Progenitor cell of endocrine pancreas (in vitro differentiated cells): ENCODE data around the gene DROSHA. TPM values are rescaled to one million over a fixed set of nuclear protein-coding genes. Genes with fewer than 3 reads are reported as not detected.

Experiments
- DNase-seq: peaks from one replicate; pipeline ENCODE4 v3.0.0; 2021; ENCODE audit warnings: low spot score; ENCODE audit not compliant: unreplicated experiment
- H3K27ac Mint-ChIP-seq: 2 replicates; pipeline ENCODE4 v1.8.0; 2021; ENCODE audit warnings: mild to moderate bottlenecking, moderate library complexity, mixed read lengths
- H3K27me3 Mint-ChIP-seq: 2 replicates; pipeline ENCODE4 v1.8.0; 2021; ENCODE audit warnings: mixed read lengths
- H3K36me3 Mint-ChIP-seq: 2 replicates; pipeline ENCODE4 v1.8.0; 2022; ENCODE audit warnings: mixed read lengths; ENCODE audit not compliant: insufficient read depth
- H3K4me1 Mint-ChIP-seq: 2 replicates; pipeline ENCODE4 v1.8.0; 2021; ENCODE audit warnings: low read depth, mixed read lengths
- H3K4me3 Mint-ChIP-seq: 2 replicates; pipeline ENCODE4 v1.8.0; 2021; ENCODE audit warnings: low read depth, mild to moderate bottlenecking, moderate library complexity, mixed read lengths
- H3K9me3 Mint-ChIP-seq: 2 replicates; pipeline ENCODE4 v1.8.0; 2021; ENCODE audit warnings: low read depth, mixed read lengths
- total RNA-seq: library from RNA; stranded (reverse); gene quantifications from 2 replicates; pipeline ENCODE4 v1.2.1, GENCODE V29; 2021
- TF ChIP-seq, protein P1 (sequence below): fragments of 200-600 bp; sonication (generic); IDR thresholded peaks from one replicate; pipeline ENCODE4 v1.5.0; 2021; ENCODE audit warnings: antibody characterized with exemption, mild to moderate bottlenecking; ENCODE audit not compliant: unreplicated experiment

The DROSHA gene
- total RNA-seq, 1 donor from 2014 or later: 100 TPM

DNA sequence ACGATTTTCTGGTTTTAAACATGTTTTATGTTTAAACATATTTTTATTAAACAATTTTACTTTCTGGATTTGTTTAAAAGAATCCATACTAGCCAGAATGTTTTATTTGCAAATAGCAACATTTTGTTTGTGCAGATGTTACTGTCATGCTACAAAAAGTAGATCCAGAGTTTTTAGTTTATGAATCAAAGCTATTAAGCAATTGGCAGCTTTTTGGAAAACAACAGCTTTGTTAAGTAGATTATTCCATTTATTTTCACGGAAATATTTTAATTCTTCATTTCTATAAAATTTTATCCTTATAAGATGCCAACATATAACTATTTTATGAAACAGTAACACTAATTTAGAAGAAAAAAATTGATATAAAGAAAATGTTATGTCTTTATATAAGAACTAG, 60.9 kb downstream of the DROSHA start:
- Mint-ChIP-seq H3K27me3 (no peaks in the 10 kb centered on the region), H3K4me3 (no peak overlapping the region), H3K9me3 (no peaks in the 10 kb centered on the region), H3K27ac (no peak overlapping the region), H3K4me1 (no peaks in the 10 kb centered on the region), H3K36me3 (peaks cover 19% of the 10 kb centered on the region)
- no peak for DNase-seq
- TF ChIP-seq, protein P1, sequence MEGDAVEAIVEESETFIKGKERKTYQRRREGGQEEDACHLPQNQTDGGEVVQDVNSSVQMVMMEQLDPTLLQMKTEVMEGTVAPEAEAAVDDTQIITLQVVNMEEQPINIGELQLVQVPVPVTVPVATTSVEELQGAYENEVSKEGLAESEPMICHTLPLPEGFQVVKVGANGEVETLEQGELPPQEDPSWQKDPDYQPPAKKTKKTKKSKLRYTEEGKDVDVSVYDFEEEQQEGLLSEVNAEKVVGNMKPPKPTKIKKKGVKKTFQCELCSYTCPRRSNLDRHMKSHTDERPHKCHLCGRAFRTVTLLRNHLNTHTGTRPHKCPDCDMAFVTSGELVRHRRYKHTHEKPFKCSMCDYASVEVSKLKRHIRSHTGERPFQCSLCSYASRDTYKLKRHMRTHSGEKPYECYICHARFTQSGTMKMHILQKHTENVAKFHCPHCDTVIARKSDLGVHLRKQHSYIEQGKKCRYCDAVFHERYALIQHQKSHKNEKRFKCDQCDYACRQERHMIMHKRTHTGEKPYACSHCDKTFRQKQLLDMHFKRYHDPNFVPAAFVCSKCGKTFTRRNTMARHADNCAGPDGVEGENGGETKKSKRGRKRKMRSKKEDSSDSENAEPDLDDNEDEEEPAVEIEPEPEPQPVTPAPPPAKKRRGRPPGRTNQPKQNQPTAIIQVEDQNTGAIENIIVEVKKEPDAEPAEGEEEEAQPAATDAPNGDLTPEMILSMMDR: no peak

DNA sequence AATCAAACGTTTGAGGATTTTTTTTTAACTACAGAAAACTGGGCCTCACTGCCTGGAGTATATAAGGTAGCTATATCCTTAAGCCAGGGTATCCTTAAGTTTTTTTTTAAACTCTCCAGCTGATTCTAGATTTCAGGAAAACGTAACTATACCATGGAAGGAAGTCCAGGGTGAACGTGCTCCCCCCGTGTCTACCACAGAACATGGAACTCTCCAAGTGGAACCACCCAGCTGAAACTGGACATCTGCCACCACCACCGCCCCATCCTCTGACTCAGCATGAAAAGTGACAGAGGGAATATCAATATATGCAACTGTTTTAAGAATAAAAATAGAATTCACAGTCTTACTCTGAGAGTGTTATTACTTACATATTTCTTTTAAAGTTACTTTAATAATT, 61.3 kb downstream of the DROSHA start:
- H3K36me3 Mint-ChIP-seq: peaks cover 23% of the 10 kb centered on the region
- H3K27me3 Mint-ChIP-seq: no peaks in the 10 kb centered on the region
- no peak for DNase-seq
- no peak overlapping the region for H3K4me3 Mint-ChIP-seq
- no peaks in the 10 kb centered on the region for H3K9me3 Mint-ChIP-seq
- no peak overlapping the region for H3K27ac Mint-ChIP-seq
- TF ChIP-seq, protein P1: no peak
- no peaks in the 10 kb centered on the region for H3K4me1 Mint-ChIP-seq

DNA sequence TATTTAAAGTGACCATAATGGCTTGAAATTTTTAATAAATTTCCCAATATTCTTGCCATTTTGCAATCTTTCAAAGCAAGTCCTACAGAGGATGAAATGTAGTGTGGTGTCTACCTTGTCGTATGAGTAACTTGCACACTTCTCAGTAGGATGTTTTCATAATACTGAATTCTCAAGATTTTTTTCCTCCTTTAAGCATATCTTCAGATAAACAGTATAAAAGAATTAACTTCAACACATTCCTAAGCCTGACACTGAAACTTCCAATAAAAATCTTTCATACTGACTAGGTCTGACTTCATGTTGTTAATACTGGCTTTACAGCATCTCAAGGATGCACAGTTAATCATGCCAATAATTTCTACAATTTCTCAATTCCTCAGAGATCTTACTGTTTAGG, 62.0 kb downstream of the DROSHA start:
- H3K4me3 Mint-ChIP-seq: no peak overlapping the region
- H3K36me3 Mint-ChIP-seq: peaks cover 29% of the 10 kb centered on the region
- no peaks in the 10 kb centered on the region for H3K4me1 Mint-ChIP-seq
- H3K27me3 Mint-ChIP-seq: no peaks in the 10 kb centered on the region
- no peak for DNase-seq
- no peaks in the 10 kb centered on the region for H3K9me3 Mint-ChIP-seq
- H3K27ac Mint-ChIP-seq: no peak overlapping the region
- TF ChIP-seq, protein P1: no peak

DNA sequence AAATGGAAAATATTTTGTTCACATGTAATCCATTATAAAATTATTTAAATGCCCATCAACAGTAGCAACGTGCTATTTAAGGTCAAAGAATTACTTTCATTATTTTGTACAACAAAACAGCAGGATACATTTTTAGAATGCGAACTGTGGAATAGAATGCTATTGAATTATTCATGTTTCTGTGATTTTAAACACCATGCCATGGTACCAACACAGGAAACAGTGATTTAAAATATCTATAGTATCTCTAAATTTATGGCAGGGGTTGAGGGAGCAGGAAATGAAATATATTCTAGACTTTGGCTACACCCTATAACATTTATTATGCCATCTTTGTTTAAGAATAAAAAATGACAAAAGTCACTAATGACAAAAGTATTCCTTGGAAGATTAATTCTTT, 62.4 kb downstream of the DROSHA start:
- no peaks in the 10 kb centered on the region for H3K27me3 Mint-ChIP-seq
- no peak overlapping the region for H3K4me3 Mint-ChIP-seq
- no peak overlapping the region for H3K27ac Mint-ChIP-seq

DNA sequence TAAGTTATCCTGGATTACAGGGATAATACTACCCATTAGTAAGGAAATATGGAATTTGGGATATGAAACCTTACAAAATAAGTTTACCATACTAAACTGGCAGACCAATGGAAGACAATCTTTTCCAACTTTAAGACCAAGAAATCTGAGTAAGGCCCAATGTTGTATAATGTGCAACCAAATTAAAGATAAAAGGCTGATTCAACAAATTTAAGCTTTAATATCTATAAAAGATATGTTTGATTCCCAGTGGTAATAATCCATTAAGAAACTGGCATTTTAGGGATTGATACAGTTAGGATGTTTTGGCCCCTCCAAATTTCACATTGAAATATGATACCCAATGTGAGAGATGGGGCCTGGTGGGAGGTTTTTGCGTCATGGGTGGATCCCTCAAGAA, 66.6 kb downstream of the DROSHA start:
- TF ChIP-seq, protein P1: no peak
- Mint-ChIP-seq H3K36me3 (peaks cover 44% of the 10 kb centered on the region), H3K27ac (no peak overlapping the region), H3K9me3 (no peaks in the 10 kb centered on the region), H3K4me3 (no peak overlapping the region), H3K27me3 (no peaks in the 10 kb centered on the region), H3K4me1 (no peaks in the 10 kb centered on the region)
- no peak for DNase-seq

More for the DNA sequence above, 62.4 kb downstream of the DROSHA start:
- no peak for DNase-seq
- Mint-ChIP-seq H3K4me1 (no peaks in the 10 kb centered on the region), H3K9me3 (no peaks in the 10 kb centered on the region), H3K36me3 (peaks cover 31% of the 10 kb centered on the region)
- TF ChIP-seq, protein P1: no peak
